HG03442 (cell line): ENCODE data around the gene KCNA10.
"Not testable (repeated sequence)": the region's sequence is repeated elsewhere in the genome, so short reads cannot be mapped to it uniquely, and the experiment has no call there.

Experiments
- ATAC-seq: cut with Tn5 transposase; IDR thresholded peaks from one replicate; pipeline ENCODE4 v1.9.1; 2021; ENCODE audit warnings: mild to moderate bottlenecking, moderate library complexity; ENCODE audit not compliant: unreplicated experiment

KCNA10 gene

GRCh38 chr1:110535985-110536384, 17.0 kb upstream of the KCNA10 start:
- no peak for ATAC-seq

DNA sequence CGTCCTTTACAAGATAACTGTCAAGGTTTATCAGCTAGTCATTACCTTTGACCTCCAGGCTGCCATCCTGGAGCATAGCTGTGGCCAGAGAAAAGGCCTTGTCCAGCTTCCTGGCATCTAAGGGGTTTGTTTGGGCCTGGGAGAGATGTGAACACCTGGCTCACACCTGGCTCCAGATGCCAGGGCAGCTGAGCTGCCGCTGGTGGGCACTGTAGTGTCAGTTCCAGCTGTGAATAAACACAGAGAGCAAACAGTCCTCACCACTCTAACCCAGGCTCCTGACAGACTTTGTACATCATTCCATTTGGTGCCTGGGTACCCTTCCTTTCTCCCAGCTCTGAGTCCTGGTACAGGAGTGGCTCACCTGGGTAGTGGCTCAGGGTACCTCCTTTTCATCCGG, 14.3 kb upstream of the KCNA10 start:
- no peak for ATAC-seq

- no peak for ATAC-seq
Measured at GRCh38 chr1:110529011-110529410, 10.0 kb upstream of the KCNA10 start.

DNA sequence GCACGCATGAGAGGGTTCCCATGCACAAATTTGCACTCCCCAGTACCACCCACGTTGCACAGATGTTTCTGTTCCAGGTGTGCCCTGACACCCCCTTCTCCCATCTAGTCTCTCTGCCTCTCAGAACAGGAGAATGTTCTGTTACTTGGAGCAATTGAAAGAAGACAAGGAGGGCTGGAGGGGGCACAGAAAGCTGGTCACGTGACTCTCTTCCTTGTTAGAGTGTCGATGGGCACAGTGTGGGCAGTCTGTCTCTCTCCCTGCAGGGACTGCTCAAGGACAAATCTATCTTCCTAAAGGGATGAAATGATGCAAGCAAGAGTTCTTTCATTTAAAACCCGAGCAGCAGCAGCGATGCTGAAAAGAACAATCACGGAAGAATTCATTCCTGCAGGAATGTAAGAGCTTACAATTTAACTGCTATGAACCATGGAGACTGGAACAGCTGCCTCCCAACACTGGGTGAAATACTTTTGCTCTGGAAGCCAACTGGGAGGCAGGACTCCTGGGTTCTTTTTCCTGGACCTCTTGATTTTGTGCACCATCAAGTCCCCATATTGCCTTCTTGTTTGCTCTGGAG, 7.3 kb upstream of the KCNA10 start:
- ATAC-seq: no peak

DNA sequence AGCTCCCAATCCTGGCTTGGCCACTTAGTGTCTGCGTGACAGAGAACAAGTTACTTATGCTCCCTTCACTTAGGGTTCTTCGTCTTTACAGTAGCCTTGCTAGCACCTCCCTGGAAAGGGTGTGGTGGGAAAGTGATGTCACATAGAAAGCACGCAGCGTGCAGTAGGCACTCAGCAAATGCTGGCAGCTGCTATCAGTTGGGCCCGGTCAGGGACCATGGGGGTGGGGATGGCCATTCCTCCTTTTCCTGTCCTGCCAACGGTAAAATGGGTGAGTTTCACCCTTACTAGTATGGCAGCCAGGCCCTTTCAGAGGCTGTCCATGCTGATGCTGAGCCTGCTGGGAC, 6.2 kb upstream of the KCNA10 start:
- no peak for ATAC-seq

GRCh38 chr1:110524311-110525248, 5.6 kb upstream of the KCNA10 start:
- no peak for ATAC-seq

DNA sequence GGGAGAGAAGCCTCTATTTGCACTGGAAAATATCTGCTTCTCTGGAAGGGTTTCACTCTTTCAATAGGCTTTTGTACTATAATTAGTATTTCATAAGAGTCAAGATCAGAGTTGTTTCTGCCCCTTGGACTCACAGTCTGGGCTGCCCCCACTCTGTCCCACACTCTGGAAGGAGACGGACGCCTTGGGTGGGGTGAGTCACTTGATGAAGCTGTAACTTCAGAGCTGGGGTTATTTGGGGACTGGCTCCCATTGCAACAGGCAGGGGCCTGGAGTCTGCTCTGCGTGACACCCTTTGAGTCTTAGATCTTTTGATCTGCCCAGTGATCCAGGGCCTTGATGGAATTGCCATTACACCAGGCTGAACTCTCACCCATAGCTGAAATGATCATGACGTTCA, 4.0 kb upstream of the KCNA10 start:
- no peak for ATAC-seq

GRCh38 chr1:110522560-110522959, 3.6 kb upstream of the KCNA10 start:
- ATAC-seq: no peak

DNA sequence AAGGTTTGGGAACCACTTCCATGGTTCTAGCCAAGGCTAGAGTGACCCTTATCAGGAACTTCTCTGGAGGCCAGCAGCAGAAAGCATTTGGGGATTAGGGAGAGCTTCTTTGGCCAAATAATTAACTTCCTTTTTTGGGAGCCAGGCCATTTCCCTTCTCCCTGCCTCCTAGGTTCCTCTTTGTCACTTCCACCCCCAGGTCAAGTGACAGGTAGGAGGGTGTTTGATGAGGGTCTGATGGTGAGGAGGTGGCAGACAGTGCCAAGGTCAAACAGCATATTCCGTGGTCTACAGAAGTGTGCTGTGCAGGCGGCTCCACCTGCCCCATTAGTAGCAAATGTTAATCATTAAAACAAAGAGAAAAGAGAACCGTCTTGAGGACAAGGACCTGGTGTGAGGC, 1.9 kb upstream of the KCNA10 start:
- ATAC-seq: no peak

DNA sequence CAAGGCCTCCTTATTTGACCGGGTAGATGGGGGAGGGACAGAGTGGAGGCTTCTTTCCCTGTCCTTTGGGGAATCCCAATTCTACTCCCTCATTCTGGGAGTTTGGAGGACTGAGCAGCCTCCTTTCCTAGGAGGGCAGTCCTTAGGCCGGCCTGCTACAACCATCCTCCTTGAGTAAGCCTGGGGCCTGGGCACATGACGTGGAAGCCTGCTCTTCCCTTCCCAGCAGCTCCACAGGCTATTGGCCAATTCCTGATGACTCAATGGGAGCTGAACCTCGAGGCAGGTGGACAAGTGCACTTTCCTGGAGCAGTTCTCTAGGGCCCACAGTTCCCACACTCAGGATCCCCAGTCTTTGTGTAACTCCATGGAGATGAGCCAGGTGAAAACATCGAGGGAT, 3.1 kb downstream of the KCNA10 start:
- ATAC-seq: no peak

GRCh38 chr1:110515041-110515440, 3.9 kb downstream of the KCNA10 start:
- no peak for ATAC-seq

- ATAC-seq: no peak
Measured at GRCh38 chr1:110513511-110513910, 5.5 kb downstream of the KCNA10 start.

DNA sequence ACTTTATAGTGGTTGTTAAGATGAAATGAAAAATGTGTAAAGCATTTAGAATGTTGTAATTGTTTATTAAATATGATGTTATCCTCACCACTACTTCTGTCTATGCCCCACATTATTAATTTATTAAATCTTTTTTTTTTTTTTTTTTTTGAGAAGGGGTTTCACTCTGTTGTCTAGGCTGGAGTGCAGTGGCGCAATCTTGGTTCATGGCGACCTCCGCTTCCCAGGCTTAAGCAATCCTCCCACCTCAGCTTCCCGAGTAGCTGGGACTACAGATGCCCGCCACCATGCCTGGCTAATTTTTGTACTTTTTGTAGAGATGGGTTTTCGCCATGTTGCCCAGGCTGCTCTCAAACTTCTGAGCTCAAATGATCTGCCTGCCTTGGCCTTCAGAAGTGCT, 7.5 kb downstream of the KCNA10 start:
- no peak for ATAC-seq

GRCh38 chr1:110510921-110511320, 8.1 kb downstream of the KCNA10 start:
- not testable (repeated sequence) for ATAC-seq

GRCh38 chr1:110509655-110510054, 9.3 kb downstream of the KCNA10 start:
- no peak for ATAC-seq

- no peak for ATAC-seq
Measured at GRCh38 chr1:110508028-110508940, 10.7 kb downstream of the KCNA10 start.

DNA sequence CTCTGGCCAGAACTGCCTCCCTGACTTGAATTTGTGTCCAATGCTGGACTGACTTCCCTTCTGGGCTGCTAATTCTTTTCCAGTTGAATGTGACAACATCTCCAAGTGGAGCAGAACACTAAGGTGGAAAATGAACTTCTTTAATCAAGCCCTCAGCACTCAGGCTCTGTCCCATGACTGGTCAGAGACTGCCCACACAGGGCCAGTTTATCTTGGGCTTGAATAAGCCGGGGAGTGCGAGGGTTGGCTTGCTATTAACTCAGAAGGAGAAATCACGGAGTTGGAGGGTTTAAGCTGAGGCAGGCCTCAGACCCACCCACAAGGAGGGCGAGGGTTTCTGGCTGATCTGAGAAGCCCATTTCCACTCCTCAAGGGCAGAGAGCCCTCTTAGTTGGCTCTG, 12.4 kb downstream of the KCNA10 start:
- no peak for ATAC-seq

- ATAC-seq: no peak
Measured at GRCh38 chr1:110505596-110505995, 13.4 kb downstream of the KCNA10 start.

DNA sequence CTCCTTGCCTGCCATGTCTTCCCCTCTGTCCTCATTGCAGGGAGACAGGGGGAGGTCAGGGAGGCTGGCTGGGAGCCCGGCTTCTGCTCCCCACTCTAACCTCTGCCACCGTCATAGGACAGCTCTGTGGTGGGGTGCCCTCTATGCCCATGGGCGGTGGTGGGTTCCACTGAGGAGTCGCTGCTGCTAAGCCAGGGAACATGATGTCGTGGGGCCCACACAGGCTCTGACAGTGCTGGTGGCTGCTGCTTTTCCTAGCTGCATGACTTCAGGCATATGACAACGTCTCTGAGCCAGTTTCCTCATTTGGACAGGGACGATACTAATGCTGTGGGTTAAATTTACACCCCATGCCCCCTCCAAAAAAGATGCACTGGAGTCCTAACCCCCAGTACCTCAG, 14.7 kb downstream of the KCNA10 start:
- no peak for ATAC-seq

DNA sequence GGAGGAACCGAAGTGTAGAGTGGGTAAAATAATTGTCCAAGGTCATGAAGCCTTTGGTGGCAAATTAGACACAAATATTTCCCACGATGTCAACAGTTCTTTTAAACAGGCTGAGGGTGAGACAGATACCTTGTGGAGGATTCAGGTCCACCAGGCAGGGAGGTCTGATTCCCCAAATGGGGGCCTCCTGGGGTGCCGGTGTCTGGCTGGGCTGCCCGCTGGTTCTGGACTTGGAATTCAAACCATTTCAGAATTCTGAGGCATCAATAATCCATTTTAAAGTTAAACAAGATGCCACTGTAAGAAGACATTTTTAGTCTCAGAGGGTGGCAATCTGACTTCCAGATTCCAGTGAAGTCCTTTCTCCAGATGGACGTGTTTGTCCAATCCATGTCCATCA, 15.5 kb downstream of the KCNA10 start:
- ATAC-seq: no peak

DNA sequence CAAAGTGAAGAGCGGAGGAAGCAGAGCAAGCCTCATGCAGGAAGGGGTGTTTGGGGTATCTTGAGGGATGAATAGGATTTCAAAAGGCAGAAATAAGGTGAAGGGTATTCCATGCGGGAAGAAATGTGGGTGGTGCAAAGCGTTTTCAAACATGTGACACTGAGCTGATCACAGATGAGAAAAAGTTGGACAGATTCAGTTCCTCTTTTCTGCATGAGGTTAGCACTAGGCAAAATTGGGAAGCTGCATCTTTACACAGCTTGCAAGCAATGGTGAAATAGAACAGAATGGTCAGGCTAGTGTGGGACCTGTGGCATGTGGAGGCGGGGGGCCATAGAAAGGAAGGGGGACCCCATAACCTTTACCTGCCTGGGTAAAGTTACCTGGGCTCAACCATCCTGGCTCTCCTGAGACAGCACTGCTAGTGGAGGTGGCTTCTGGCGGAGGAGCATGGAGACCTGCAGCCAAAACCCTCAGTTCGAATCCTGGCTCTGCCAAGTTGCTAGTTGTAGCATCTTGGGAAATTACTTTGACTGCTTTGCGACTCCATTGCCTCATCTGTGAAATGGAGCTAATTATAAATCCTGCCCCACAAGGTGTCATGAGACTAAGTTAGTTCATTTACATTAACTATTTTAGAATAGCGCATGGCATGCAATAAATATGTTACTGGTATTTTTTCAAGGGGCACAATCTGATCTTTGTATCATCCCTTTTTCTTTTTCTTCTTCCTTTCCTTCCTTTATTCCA, 16.4 kb downstream of the KCNA10 start:
- no peak for ATAC-seq
